IPS-20b (cell line): Measurements from ENCODE around the gene RASSF5.

ENCODE experiments used
- H3K27ac ChIP-seq: one replicate; pipeline ENCODE4 v1.5.1; 2013; ENCODE audit warnings: low read length
- H3K27me3 ChIP-seq: 2 replicates; pipeline ENCODE4 v1.6.1; 2013; ENCODE audit warnings: mild to moderate bottlenecking, low read length, inconsistent platforms; ENCODE audit not compliant: insufficient read depth
- H3K36me3 ChIP-seq: 2 replicates; pipeline ENCODE4 v1.6.1; 2013; ENCODE audit warnings: low read depth, mild to moderate bottlenecking, inconsistent platforms, low read length, moderate library complexity; ENCODE audit not compliant: insufficient read depth
- H3K4me1 ChIP-seq: 2 replicates; pipeline ENCODE4 v1.6.1; 2013; ENCODE audit warnings: mild to moderate bottlenecking, control low read depth, inconsistent platforms, low read length, moderate library complexity; ENCODE audit not compliant: insufficient read depth
- H3K4me3 ChIP-seq: 2 replicates; pipeline ENCODE4 v1.5.1; 2013; ENCODE audit warnings: mild to moderate bottlenecking, low read length, inconsistent platforms
- H3K9ac ChIP-seq: 2 replicates; pipeline ENCODE4 v1.6.1; 2013; ENCODE audit warnings: low read depth, mild to moderate bottlenecking, inconsistent platforms, low read length, moderate library complexity
- H3K9me3 ChIP-seq: 2 replicates; pipeline ENCODE4 v1.6.1; 2013; ENCODE audit warnings: mild to moderate bottlenecking, low read depth, low read length, inconsistent platforms; ENCODE audit not compliant: insufficient read depth

Gene RASSF5

DNA sequence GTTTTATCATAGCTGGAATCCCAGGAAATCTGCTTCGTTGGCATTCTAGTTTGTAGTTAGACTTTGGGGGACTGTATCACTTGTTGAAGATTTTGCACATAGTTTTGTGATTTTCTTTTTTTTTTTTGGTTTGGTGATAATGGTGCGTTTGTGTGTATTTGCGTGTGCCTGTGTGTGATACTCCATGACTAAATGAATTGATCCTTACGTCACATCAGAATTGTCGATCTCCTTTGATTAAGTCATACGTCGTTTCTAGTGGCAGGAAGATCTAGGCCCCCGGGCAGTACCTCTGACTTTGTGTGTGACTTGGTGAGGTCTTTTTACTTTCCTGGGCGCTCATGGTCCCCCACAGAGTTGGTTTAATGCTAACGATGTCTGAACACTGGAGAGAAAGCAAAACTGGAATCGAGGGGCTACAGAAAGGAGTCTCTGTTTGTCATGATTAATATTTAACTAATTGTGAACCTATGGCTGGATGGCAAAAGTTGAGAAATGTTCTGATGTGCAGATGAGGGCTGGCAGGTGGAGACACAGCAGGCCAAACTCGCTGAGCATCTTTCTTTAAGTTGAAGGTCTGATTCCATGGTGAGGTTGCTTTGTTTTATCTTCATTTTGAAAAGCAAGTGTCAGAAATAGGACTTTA lies 2.4 kb downstream of the RASSF5 start:
- peaks cover 75% of the 10 kb centered on the region for H3K27me3 ChIP-seq

DNA sequence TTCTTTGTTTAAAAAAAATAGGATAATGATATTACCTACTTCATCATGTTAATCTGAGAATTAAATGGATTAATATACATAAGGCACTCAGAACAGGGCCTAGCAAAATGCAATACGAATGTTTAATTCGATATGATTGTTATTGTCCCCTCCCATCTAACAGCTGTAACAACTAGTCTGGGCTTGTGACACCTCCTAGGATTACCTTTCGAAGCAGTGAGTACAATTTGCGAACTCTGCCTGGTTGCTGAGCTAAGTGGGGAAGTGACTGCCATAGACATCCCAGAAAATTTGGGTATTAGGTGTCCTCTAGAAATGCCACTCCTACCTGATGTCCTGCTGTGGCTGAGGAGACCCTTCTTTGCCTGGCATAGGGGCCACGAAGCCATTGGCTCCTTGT lies 3.0 kb downstream of the RASSF5 start:
- H3K27me3 ChIP-seq: peaks cover 69% of the 10 kb centered on the region
- H3K9ac ChIP-seq: no peak overlapping the region
- no peak overlapping the region for H3K4me3 ChIP-seq
- no peaks in the 10 kb centered on the region for H3K36me3 ChIP-seq
- H3K9me3 ChIP-seq: no peaks in the 10 kb centered on the region
- no peak overlapping the region for H3K27ac ChIP-seq
- peaks cover 9% of the 10 kb centered on the region; the same call in 1 of the 2 replicates for H3K4me1 ChIP-seq

More for the DNA sequence above, 2.4 kb downstream of the RASSF5 start:
- H3K27ac ChIP-seq: no peak overlapping the region
- H3K36me3 ChIP-seq: no peaks in the 10 kb centered on the region
- no peaks in the 10 kb centered on the region for H3K9me3 ChIP-seq
- H3K9ac ChIP-seq: no peak overlapping the region
- H3K4me1 ChIP-seq: peaks cover 9% of the 10 kb centered on the region; the same call in 1 of the 2 replicates
- no peak overlapping the region for H3K4me3 ChIP-seq

- Histone ChIP-seq H3K36me3 (no peaks in the 10 kb centered on the region), H3K4me3 (no peak overlapping the region), H3K4me1 (peaks cover 9% of the 10 kb centered on the region; the same call in 1 of the 2 replicates), H3K9ac (no peak overlapping the region), H3K27ac (no peak overlapping the region), H3K27me3 (peaks cover 58% of the 10 kb centered on the region), H3K9me3 (no peaks in the 10 kb centered on the region)
These were observed 4.2 kb downstream of the RASSF5 start for GRCh38 chr1:206511362-206512057.

DNA sequence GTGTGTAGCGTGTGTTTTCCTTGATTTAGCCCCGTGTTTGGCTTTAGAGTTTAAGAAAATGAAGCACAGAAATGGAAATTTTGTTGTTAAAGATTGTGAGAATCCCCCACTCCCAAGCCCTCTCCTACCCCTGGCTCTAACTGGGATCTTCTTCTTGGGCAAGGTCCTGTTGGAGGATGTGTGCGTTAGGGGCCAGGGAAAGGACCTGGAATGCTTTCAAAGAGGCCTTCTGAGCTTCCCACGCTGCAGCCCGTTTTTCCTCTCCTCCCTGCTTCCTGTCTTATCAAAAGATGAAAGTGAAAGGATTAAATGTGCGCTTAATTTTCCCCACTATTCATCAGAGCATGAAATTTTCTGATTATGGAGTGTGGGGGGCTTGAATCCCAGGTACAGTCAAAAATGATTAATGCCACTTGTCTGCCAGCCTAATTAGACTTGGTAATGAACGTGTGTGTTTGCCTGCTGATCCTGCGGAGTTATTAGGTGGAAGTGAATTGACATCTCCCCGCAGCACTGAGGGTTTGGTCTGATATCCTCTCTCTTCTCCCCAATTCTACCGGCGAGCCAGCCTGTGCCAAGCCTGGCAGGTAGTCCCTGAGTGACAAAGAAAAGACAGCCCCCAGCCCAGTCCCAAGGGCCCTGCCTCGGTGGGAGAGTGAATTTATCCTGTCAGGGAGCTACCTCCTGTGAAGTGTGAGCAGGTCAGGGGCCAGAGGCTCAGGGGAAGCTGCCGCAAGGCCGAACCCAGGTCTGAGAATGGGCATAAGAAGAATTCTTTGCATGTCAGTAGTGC lies 4.9 kb downstream of the RASSF5 start:
- Histone ChIP-seq H3K9me3 (no peaks in the 10 kb centered on the region), H3K4me1 (peaks cover 9% of the 10 kb centered on the region; the same call in 1 of the 2 replicates), H3K36me3 (no peaks in the 10 kb centered on the region), H3K27ac (no peak overlapping the region), H3K4me3 (no peak overlapping the region), H3K9ac (no peak overlapping the region), H3K27me3 (peaks cover 50% of the 10 kb centered on the region)

DNA sequence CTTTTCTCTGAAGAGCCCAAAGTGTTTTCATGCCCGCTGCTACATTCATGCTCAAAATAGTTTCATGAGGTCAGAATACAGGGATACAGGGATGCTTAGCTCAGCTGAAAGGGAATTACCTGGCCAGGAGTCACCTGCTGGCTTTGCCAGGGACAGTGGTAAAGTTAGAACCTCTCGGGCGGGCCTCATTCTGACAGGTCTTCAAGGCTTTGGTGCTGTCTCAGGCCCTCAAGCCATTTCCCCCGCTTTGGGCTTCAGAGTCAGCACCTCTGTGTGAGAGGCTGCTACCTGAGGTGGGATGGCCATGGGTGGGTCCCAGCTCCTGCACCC lies 5.5 kb downstream of the RASSF5 start:
- H3K4me1 ChIP-seq: peaks cover 9% of the 10 kb centered on the region; the same call in 1 of the 2 replicates
- H3K4me3 ChIP-seq: no peak overlapping the region
- no peak overlapping the region for H3K27ac ChIP-seq
- H3K36me3 ChIP-seq: no peaks in the 10 kb centered on the region
- H3K9me3 ChIP-seq: no peaks in the 10 kb centered on the region
- peaks cover 45% of the 10 kb centered on the region for H3K27me3 ChIP-seq
- H3K9ac ChIP-seq: no peak overlapping the region

DNA sequence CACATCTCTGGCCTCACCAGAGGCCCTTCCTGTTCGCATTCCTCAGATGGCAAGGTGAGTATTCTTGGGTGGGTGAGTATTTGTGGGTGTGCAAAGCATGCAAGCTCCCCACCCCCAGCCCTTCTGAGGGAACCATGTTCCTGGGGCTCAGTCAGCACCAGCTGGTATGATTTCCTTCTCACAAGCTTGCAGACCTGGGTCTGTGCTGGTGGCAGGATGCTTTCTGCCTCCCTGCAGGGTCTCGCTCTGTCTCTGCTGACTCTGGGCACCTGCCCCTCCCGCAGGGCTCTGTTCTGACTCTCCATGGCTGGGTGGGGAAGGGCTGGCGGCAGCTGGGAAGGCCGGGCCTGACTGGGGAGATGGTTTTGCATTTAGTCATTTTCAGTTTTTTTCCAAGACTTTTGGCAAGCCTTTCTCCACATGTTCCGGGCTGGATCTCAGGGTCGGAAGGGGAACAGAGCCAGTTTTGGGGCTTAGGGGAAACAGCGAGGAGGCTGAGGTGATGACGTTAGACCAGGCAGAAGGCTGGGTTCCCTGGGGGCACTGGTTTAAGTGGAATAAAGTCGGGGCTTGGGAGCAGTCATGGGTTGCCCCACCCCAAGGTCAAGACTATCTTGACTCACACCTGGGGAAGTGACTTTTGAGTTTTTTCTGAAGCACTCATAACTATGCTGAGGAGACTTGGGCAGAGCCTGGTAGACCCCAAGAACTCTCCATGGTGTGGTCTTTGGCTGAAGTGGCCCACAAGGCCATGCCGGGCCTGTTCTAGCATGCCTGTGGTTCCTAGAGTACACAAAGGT lies 6.2 kb downstream of the RASSF5 start:
- Histone ChIP-seq H3K36me3 (no peaks in the 10 kb centered on the region), H3K9me3 (no peaks in the 10 kb centered on the region), H3K27me3 (peaks cover 38% of the 10 kb centered on the region), H3K4me3 (no peak overlapping the region), H3K9ac (no peak overlapping the region), H3K27ac (no peak overlapping the region), H3K4me1 (peaks cover 9% of the 10 kb centered on the region; the same call in 1 of the 2 replicates)

GRCh38 chr1:206514813-206515387 lies 7.6 kb downstream of the RASSF5 start:
- no peak overlapping the region for H3K9ac ChIP-seq
- no peak overlapping the region for H3K27ac ChIP-seq
- no peaks in the 10 kb centered on the region for H3K9me3 ChIP-seq

DNA sequence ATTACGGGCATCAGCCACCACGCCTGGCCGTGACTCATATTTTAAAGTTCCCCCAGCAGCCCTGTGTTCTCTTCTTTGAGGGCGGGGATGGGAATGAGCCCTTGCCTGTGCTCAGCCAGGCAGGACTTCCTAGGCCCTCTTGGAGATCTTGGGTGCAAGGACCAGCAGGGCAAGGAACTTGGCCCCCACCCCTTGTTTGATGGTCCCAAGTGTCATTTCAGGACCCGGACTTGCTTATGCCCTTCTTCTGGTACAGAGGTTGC lies 9.3 kb downstream of the RASSF5 start:
- Histone ChIP-seq H3K9me3 (no peaks in the 10 kb centered on the region), H3K9ac (no peak overlapping the region), H3K27me3 (peaks cover 6% of the 10 kb centered on the region; the same call in 1 of the 2 replicates), H3K36me3 (no peaks in the 10 kb centered on the region), H3K27ac (no peak overlapping the region), H3K4me1 (peaks cover 5% of the 10 kb centered on the region; the same call in 1 of the 2 replicates), H3K4me3 (no peak overlapping the region)

More at GRCh38 chr1:206514813-206515387, 7.6 kb downstream of the RASSF5 start:
- Histone ChIP-seq H3K27me3 (peaks cover 24% of the 10 kb centered on the region), H3K36me3 (no peaks in the 10 kb centered on the region), H3K4me3 (no peak overlapping the region), H3K4me1 (peaks cover 9% of the 10 kb centered on the region; the same call in 1 of the 2 replicates)

GRCh38 chr1:206517784-206518183 lies 10.5 kb downstream of the RASSF5 start:
- no peak overlapping the region for H3K9ac ChIP-seq
- no peak overlapping the region for H3K4me3 ChIP-seq
- H3K27me3 ChIP-seq: no peaks in the 10 kb centered on the region
- H3K9me3 ChIP-seq: no peaks in the 10 kb centered on the region
- no peak overlapping the region for H3K27ac ChIP-seq
- no peaks in the 10 kb centered on the region for H3K36me3 ChIP-seq
- no peaks in the 10 kb centered on the region for H3K4me1 ChIP-seq

DNA sequence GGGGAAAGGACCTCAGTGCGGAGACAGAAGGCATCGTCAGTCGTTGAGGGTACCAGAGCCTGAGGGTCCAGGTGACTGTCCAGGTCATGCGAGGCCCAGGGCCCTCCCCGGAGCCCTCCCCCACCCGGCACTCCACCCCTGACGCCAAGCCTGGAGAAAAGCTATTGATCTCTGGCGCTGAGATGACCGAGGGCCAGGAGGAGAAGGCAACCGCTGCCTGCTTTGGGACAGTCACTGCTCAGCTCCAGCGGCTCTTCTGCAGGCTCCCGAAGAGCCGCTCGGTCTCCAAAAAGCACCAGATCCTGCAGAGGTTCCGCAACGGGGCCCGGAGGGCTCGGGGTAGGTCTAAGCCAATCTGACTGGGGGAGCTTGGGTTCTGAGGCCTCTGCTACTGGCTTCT lies 10.9 kb downstream of the RASSF5 start:
- Histone ChIP-seq H3K36me3 (no peaks in the 10 kb centered on the region), H3K9me3 (no peaks in the 10 kb centered on the region), H3K9ac (no peak overlapping the region), H3K4me1 (no peaks in the 10 kb centered on the region), H3K4me3 (no peak overlapping the region), H3K27ac (no peak overlapping the region), H3K27me3 (no peaks in the 10 kb centered on the region)

- Histone ChIP-seq H3K27me3 (no peaks in the 10 kb centered on the region), H3K9me3 (no peaks in the 10 kb centered on the region), H3K36me3 (no peaks in the 10 kb centered on the region), H3K4me3 (no peak overlapping the region), H3K4me1 (no peaks in the 10 kb centered on the region), H3K9ac (no peak overlapping the region), H3K27ac (no peak overlapping the region)
These were observed 11.4 kb downstream of the RASSF5 start for GRCh38 chr1:206518743-206519142.
